Chondrocyte (in vitro differentiated cells): ENCODE measurements around the gene GMPPA. TPM values are rescaled to one million over a fixed set of nuclear protein-coding genes. Genes with fewer than 3 reads are reported as not detected.

ENCODE experiments used
- DNase-seq: peaks from one replicate; pipeline ENCODE4 v3.0.0; 2021; ENCODE audit warnings: mixed read lengths, low spot score
- H3K27ac Mint-ChIP-seq: one replicate; pipeline ENCODE4 v1.8.0; 2021; ENCODE audit warnings: mild to moderate bottlenecking, moderate library complexity, mixed read lengths; ENCODE audit not compliant: unreplicated experiment
- H3K27me3 Mint-ChIP-seq: 2 replicates; pipeline ENCODE4 v1.8.0; 2021; ENCODE audit warnings: low read depth, mixed read lengths
- H3K36me3 Mint-ChIP-seq: 2 replicates; pipeline ENCODE4 v1.8.0; 2021; ENCODE audit warnings: low read depth, mixed read lengths
- H3K4me1 Mint-ChIP-seq: 2 replicates; pipeline ENCODE4 v1.8.0; 2021; ENCODE audit warnings: low read depth, mild to moderate bottlenecking, mixed read lengths
- H3K4me3 Mint-ChIP-seq: one replicate; pipeline ENCODE4 v1.8.0; 2021; ENCODE audit warnings: mild to moderate bottlenecking, moderate library complexity, mixed read lengths; ENCODE audit not compliant: unreplicated experiment
- H3K9me3 Mint-ChIP-seq: 2 replicates; pipeline ENCODE4 v1.8.0; 2021; ENCODE audit warnings: low read depth, mixed read lengths
- total RNA-seq: library from RNA; stranded (reverse); gene quantifications from 3 replicates; pipeline ENCODE4 v1.2.1, GENCODE V29; 2021
- TF ChIP-seq, protein P1 (sequence below): fragments of 200-600 bp; sonication (generic); IDR thresholded peaks from 2 replicates; pipeline ENCODE4 v1.5.0; 2021; ENCODE audit warnings: antibody characterized with exemption, mild to moderate bottlenecking, moderate library complexity

GMPPA gene
- total RNA-seq, 1 donor from 2014 or later = 60.9 TPM

DNA sequence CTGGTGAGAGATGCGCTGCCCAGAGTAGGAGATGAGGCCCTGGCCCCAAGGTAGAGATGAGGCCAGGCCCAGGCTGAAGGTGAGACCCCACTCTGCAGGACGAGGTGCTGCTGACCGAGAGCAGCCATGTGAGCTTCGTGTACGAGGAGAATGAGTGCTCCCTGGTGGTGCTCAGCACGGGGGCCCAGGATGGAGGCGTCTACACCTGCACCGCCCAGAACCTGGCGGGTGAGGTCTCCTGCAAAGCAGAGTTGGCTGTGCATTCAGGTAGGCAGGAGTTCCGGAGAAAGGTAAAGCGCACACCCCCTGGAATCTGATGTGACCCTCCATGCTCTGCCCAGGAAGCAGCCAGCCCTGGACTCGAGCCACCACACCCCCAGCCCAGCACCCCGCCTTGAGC is 21.5 kb upstream of the GMPPA start:
- TF ChIP-seq, protein P1, sequence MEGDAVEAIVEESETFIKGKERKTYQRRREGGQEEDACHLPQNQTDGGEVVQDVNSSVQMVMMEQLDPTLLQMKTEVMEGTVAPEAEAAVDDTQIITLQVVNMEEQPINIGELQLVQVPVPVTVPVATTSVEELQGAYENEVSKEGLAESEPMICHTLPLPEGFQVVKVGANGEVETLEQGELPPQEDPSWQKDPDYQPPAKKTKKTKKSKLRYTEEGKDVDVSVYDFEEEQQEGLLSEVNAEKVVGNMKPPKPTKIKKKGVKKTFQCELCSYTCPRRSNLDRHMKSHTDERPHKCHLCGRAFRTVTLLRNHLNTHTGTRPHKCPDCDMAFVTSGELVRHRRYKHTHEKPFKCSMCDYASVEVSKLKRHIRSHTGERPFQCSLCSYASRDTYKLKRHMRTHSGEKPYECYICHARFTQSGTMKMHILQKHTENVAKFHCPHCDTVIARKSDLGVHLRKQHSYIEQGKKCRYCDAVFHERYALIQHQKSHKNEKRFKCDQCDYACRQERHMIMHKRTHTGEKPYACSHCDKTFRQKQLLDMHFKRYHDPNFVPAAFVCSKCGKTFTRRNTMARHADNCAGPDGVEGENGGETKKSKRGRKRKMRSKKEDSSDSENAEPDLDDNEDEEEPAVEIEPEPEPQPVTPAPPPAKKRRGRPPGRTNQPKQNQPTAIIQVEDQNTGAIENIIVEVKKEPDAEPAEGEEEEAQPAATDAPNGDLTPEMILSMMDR = no peak
- H3K27me3 Mint-ChIP-seq = peaks cover 2% of the 10 kb centered on the region
- H3K4me3 Mint-ChIP-seq = no peak overlapping the region
- no peak overlapping the region for H3K27ac Mint-ChIP-seq
- no peaks in the 10 kb centered on the region for H3K9me3 Mint-ChIP-seq
- DNase-seq = no peak
- H3K36me3 Mint-ChIP-seq = peaks cover 35% of the 10 kb centered on the region
- peaks cover 17% of the 10 kb centered on the region for H3K4me1 Mint-ChIP-seq

DNA sequence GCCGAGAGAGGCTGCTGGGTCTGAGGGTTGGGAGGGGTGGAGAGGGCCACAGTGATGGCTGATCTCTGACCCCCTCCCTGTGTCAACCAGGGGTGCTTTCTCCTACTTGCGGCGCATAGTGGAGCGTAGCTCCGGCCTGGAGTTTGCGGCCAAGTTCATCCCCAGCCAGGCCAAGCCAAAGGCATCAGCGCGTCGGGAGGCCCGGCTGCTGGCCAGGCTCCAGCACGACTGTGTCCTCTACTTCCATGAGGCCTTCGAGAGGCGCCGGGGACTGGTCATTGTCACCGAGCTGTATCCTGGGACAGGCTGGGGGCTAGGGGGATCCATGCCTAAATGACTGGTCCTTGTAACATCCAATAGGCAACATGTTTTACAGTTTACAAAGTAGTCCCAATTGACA is 20.9 kb upstream of the GMPPA start:
- H3K4me3 Mint-ChIP-seq = no peak overlapping the region
- no peak overlapping the region for H3K27ac Mint-ChIP-seq
- H3K4me1 Mint-ChIP-seq = peaks cover 17% of the 10 kb centered on the region
- DNase-seq = no peak
- TF ChIP-seq, protein P1 = no peak
- H3K27me3 Mint-ChIP-seq = peaks cover 2% of the 10 kb centered on the region
- peaks cover 35% of the 10 kb centered on the region for H3K36me3 Mint-ChIP-seq
- H3K9me3 Mint-ChIP-seq = no peaks in the 10 kb centered on the region

DNA sequence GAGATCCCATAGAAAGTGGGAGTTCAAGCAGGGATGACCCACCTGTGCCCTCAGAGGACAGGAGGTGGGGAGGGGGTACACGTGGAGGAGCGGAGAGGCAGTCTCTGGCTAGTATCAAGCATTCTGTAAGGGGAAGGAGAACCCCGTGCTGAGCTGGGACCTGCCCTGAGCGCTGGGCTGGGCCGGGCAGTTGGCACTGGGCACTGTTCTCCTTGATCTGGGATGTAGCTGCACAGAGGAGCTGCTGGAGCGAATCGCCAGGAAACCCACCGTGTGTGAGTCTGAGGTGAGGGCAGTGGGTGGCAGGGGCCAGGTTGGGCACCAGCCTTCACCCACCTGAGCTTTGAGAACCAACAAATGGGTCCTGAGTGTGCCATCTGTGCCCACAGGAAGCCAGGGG is 19.8 kb upstream of the GMPPA start:
- H3K27ac Mint-ChIP-seq = no peak overlapping the region
- H3K4me3 Mint-ChIP-seq = no peak overlapping the region
- TF ChIP-seq, protein P1 = no peak
- no peak for DNase-seq
- H3K36me3 Mint-ChIP-seq = peaks cover 35% of the 10 kb centered on the region
- H3K4me1 Mint-ChIP-seq = peaks cover 18% of the 10 kb centered on the region
- peaks cover 2% of the 10 kb centered on the region for H3K27me3 Mint-ChIP-seq
- no peaks in the 10 kb centered on the region for H3K9me3 Mint-ChIP-seq

DNA sequence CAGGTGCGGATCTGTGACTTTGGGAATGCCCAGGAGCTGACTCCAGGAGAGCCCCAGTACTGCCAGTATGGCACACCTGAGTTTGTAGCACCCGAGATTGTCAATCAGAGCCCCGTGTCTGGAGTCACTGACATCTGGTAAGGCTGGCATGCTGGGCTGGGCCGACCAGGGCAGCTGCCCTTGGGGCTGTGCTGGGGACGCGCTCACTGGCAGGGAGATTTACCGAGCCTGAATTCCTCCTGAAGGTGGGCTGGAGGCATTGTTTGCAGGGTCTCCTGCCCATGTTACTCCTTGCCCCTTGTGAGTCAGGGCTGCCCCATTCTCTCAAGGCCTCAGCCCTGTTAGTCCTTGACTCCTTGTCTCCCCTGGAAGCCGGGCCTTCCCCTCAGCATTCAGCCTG is 18.7 kb upstream of the GMPPA start:
- H3K4me1 Mint-ChIP-seq = peaks cover 21% of the 10 kb centered on the region
- TF ChIP-seq, protein P1 = no peak
- H3K27ac Mint-ChIP-seq = no peak overlapping the region
- H3K9me3 Mint-ChIP-seq = no peaks in the 10 kb centered on the region
- DNase-seq = no peak
- peaks cover 2% of the 10 kb centered on the region for H3K27me3 Mint-ChIP-seq
- H3K36me3 Mint-ChIP-seq = peaks cover 35% of the 10 kb centered on the region
- H3K4me3 Mint-ChIP-seq = no peak overlapping the region

DNA sequence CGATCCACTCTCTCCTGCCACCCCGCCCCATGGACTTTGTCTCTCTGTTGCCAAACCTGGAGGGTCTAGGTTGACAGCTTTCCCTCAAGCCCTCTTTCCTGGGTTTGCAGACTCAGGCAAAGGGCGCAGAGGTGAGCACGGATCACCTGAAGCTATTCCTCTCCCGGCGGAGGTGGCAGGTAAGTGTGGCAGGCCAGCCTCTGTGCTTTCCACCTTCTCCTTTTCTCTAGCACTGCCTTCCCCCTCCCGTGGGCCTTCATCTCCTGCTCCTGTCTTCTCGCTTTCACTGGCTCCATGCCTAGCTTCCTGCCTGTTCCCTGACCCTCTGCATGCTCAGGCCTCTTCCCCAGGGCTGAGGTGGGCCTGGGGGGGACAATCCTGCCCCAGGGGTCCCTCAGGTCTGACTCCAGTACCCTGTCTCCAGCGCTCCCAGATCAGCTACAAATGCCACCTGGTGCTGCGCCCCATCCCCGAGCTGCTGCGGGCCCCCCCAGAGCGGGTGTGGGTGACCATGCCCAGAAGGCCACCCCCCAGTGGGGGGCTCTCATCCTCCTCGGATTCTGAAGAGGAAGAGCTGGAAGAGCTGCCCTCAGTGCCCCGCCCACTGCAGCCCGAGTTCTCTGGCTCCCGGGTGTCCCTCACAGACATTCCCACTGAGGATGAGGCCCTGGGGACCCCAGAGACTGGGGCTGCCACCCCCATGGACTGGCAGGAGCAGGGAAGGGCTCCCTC is 15.9 kb upstream of the GMPPA start:
- Mint-ChIP-seq H3K36me3 (peaks cover 27% of the 10 kb centered on the region), H3K27me3 (peaks cover 2% of the 10 kb centered on the region), H3K4me3 (no peak overlapping the region), H3K27ac (no peak overlapping the region), H3K9me3 (no peaks in the 10 kb centered on the region), H3K4me1 (peaks cover 6% of the 10 kb centered on the region)
- DNase-seq = no peak
- TF ChIP-seq, protein P1 = no peak
